ENCODE measurements around the gene INO80E. TPM values are rescaled to one million over a fixed set of nuclear protein-coding genes. Genes with fewer than 3 reads are reported as not detected.

The INO80E gene
- total RNA-seq, 1 experiment from 2014 or later, result 89.8 TPM

DNA sequence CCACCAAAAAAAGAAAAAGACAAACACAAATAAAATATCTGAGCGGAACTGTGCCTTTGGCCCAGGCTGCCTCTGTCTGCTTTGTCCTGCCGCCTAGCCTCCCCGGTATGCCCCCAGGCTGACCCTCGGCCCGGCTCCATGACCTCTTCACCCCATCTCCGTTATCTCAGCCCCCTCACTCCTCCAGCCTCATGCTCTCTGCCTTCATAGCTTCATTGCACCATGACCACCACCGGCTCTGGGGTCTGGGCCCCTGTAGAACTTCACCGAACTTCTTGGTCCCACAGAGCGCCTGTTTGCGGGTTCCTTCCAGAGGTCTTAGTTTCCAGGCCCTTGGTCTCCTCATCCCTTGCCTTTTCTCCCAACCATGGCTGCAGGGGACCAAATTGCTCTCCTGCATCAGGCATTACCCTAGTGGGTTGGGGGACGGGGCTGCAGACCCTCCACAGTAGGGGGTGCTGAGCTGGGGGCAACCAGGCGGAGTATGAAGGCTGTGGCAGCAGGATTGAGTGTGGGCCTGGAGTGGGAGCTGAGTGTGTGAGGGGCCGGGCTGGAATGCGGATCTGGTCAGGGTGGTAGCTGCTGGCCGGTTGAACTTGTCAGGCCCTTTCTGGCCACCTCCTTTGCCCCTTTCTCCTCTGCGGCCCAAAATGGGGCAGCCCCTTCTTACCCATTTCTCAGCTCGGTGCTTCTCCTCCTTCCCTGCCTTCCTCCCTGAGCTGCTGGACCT lies 7.5 kb upstream of the INO80E start:
- H4K20me1 ChIP-seq (ENCODE audit: insufficient read depth), result no peaks in the 10 kb centered on the region
- ChIA-PET RAD21 (ENCODE audit: low non-redundant PET in 1 of 2, low total read pairs in 2 of 2, uncharacterized antibody in 2 of 2, unreplicated experiment in 2 of 2) (no interaction called here), POLR2A (no interaction called here), CTCF (interaction anchor here (0.6 kb wide), 1 partner anchor 291 kb away, joined by 3 read pairs; no protein-coding TSS in a partner anchor)
- TF ChIP-seq, protein P1, sequence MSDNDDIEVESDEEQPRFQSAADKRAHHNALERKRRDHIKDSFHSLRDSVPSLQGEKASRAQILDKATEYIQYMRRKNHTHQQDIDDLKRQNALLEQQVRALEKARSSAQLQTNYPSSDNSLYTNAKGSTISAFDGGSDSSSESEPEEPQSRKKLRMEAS (IDR thresholded peaks at IDR 0.05), result no peak
- TF ChIP-seq POLR2A (IDR thresholded peaks at IDR 0.05; ENCODE audit: borderline replicate concordance, extremely low read depth, insufficient read depth, insufficient read length), result no peak
- TF ChIP-seq SP1 (IDR thresholded peaks at IDR 0.05; ENCODE audit: low read depth), result no peak
- TF ChIP-seq, protein P2, sequence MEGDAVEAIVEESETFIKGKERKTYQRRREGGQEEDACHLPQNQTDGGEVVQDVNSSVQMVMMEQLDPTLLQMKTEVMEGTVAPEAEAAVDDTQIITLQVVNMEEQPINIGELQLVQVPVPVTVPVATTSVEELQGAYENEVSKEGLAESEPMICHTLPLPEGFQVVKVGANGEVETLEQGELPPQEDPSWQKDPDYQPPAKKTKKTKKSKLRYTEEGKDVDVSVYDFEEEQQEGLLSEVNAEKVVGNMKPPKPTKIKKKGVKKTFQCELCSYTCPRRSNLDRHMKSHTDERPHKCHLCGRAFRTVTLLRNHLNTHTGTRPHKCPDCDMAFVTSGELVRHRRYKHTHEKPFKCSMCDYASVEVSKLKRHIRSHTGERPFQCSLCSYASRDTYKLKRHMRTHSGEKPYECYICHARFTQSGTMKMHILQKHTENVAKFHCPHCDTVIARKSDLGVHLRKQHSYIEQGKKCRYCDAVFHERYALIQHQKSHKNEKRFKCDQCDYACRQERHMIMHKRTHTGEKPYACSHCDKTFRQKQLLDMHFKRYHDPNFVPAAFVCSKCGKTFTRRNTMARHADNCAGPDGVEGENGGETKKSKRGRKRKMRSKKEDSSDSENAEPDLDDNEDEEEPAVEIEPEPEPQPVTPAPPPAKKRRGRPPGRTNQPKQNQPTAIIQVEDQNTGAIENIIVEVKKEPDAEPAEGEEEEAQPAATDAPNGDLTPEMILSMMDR (IDR thresholded peaks at IDR 0.05 in 2 of 3, conservative IDR thresholded peaks at IDR 0.05 in 1 of 3; ENCODE audit: borderline replicate concordance in 1 of 3, insufficient read depth in 1 of 3, low read depth in 2 of 3, low read length in 2 of 3), result no peak
- no peak for TF ChIP-seq CBX3 (IDR thresholded peaks at IDR 0.05; ENCODE audit: low read depth)
- no peaks in the 10 kb centered on the region for H3K79me2 ChIP-seq (ENCODE audit: insufficient read depth, low read length)
- BruUV-seq (replicated peaks), result no TSS peak
- H3K36me3 ChIP-seq (ENCODE audit: control insufficient read depth in 1 of 2, insufficient read depth in 2 of 2, low read length in 2 of 2), result peaks cover 47% of the 10 kb centered on the region in 2 experiments
- H3K4me3 ChIP-seq (replicated peaks in 1 of 2; ENCODE audit: low read depth in 1 of 2, low read length in 2 of 2), result no peak overlapping the region
- no peaks in the 10 kb centered on the region for H3K27me3 ChIP-seq (ENCODE audit: insufficient read depth, low read length)
- no peak overlapping the region for H3K4me2 ChIP-seq (ENCODE audit: low read length)
- DNase-seq (ENCODE audit: low read depth, low spot score), result no peak
- no peak for ATAC-seq
- H3K9ac ChIP-seq (ENCODE audit: low read length), result no peak overlapping the region
- no peaks in the 10 kb centered on the region for H3K4me1 ChIP-seq (ENCODE audit: control insufficient read depth in 1 of 2, insufficient read depth in 2 of 2, low read length in 2 of 2)
- intact Hi-C loops (cut with micrococcal nuclease), result no loop called here
- H3K9me2 ChIP-seq (ENCODE audit: insufficient read depth), result no peaks in the 10 kb centered on the region
- H3K27ac ChIP-seq (ENCODE audit: low read depth, low read length), result 0 out of 2 replicates have a peak overlapping the region, but pooled peaks have one; percentile 11
- no peaks in the 10 kb centered on the region for H3K9me3 ChIP-seq (ENCODE audit: control insufficient read depth in 1 of 2, insufficient read depth in 1 of 2, low read depth in 1 of 2, low read length in 2 of 2)
- no peak overlapping the region for H2AFZ ChIP-seq (ENCODE audit: low read depth, low read length, poor library complexity, severe bottlenecking)

All from HCT116 (cell line).